SW 1271 (cell line): Measurements from ENCODE around the gene ALPK3.

ENCODE experiments used
- DNase-seq, 2 experiments: peaks; one replicate each; lab custom pipeline; 2025; lab: John Stamatoyannopoulos, UW

The ALPK3 gene

GRCh38 chr15:84892786-84893307 is 75.7 kb downstream of the ALPK3 start:
- DNase-seq: no peak

- no peak for DNase-seq
These were observed 76.5 kb downstream of the ALPK3 start for GRCh38 chr15:84893607-84894006.

GRCh38 chr15:84894736-84895425 is 77.7 kb downstream of the ALPK3 start:
- no peak for DNase-seq

GRCh38 chr15:84898761-84899160 is 81.6 kb downstream of the ALPK3 start:
- DNase-seq: no peak

- DNase-seq: no peak
These were observed 82.6 kb downstream of the ALPK3 start for GRCh38 chr15:84899750-84900149.

- no peak for DNase-seq
These were observed 84.4 kb downstream of the ALPK3 start for GRCh38 chr15:84901540-84901939.

- no peak for DNase-seq
These were observed 86.6 kb downstream of the ALPK3 start for GRCh38 chr15:84903751-84904150.

GRCh38 chr15:84904419-84904818 is 87.3 kb downstream of the ALPK3 start:
- no peak for DNase-seq

- no peak for DNase-seq
These were observed 88.1 kb downstream of the ALPK3 start for GRCh38 chr15:84905016-84905916.

GRCh38 chr15:84907731-84908130 is 90.6 kb downstream of the ALPK3 start:
- no peak for DNase-seq

GRCh38 chr15:84908564-84908963 is 91.4 kb downstream of the ALPK3 start:
- no peak for DNase-seq

GRCh38 chr15:84909029-84909428 is 91.9 kb downstream of the ALPK3 start:
- no peak for DNase-seq

GRCh38 chr15:84909782-84910181 is 92.6 kb downstream of the ALPK3 start:
- DNase-seq: no peak

GRCh38 chr15:84910928-84911623 is 93.9 kb downstream of the ALPK3 start:
- DNase-seq: no peak

- peak; percentile 71 to 92 for DNase-seq
These were observed 94.9 kb downstream of the ALPK3 start for GRCh38 chr15:84911879-84912660.

- no peak for DNase-seq
These were observed 96.2 kb downstream of the ALPK3 start for GRCh38 chr15:84913360-84913723.

- no peak for DNase-seq
These were observed 97.2 kb downstream of the ALPK3 start for GRCh38 chr15:84914351-84914750.

- DNase-seq: peak in 1 of 2 experiments; percentile 34
These were observed 97.9 kb downstream of the ALPK3 start for GRCh38 chr15:84914909-84915605.

GRCh38 chr15:84915606-84915958 is 98.4 kb downstream of the ALPK3 start:
- DNase-seq: no peak

GRCh38 chr15:84917452-84917851 is 100.3 kb downstream of the ALPK3 start:
- no peak for DNase-seq

- DNase-seq: no peak
These were observed 102.0 kb downstream of the ALPK3 start for GRCh38 chr15:84919106-84919667.
